AG04449 (cell line): Measurements from ENCODE around the gene RSF1.

ENCODE experiments used
- CTCF ChIA-PET: fragments of 350-600 bp; formaldehyde crosslinking; extraction: SDS; loops from one replicate; lab custom pipeline; 2021; ENCODE audit warnings: antibody characterized with exemption; lab: Yijun Ruan, JAX
- POLR2A ChIA-PET: fragments of 400-600, 350-600 bp; formaldehyde crosslinking; extraction: SDS; loops from one replicate; lab custom pipeline; 2020; ENCODE audit warnings: antibody characterized with exemption, inconsistent platforms; lab: Yijun Ruan, JAX
- DNase-seq: peaks from one replicate; pipeline ENCODE4 v3.0.0-alpha.2; 2010; ENCODE audit warnings: low read depth, low spot score
- H3K4me3 ChIP-seq: 2 replicates; pipeline ENCODE4 v1.5.1; 2011; ENCODE audit warnings: low read depth, mild to moderate bottlenecking, control low read depth, low read length
- CTCF ChIP-seq: IDR thresholded peaks from one replicate; pipeline ENCODE4 v1.5.1; 2011; ENCODE audit warnings: mild to moderate bottlenecking, moderate library complexity, low read length, control low read depth, inconsistent platforms; ENCODE audit not compliant: insufficient read depth; ENCODE audit errors: missing control alignments

Gene RSF1

GRCh38 chr11:77791301-77791700 is 29.2 kb downstream of the RSF1 start:
- ChIA-PET POLR2A (no interaction called here), CTCF (no interaction called here)
- no peak overlapping the region for H3K4me3 ChIP-seq
- no peak for DNase-seq
- TF ChIP-seq CTCF = no peak

- CTCF ChIA-PET = no interaction called here
These were observed 30.6 kb downstream of the RSF1 start for GRCh38 chr11:77789731-77790476.

GRCh38 chr11:77789061-77789730 is 31.3 kb downstream of the RSF1 start:
- no peak for DNase-seq
- POLR2A ChIA-PET = no interaction called here
- TF ChIP-seq CTCF = no peak
- CTCF ChIA-PET = interaction anchor here (0.8 kb wide), 1 partner anchor 257 kb away, joined by 3 read pairs; no protein-coding TSS in a partner anchor
- no peak overlapping the region for H3K4me3 ChIP-seq

More at GRCh38 chr11:77789731-77790476, 30.6 kb downstream of the RSF1 start:
- H3K4me3 ChIP-seq = no peak overlapping the region
- no peak for DNase-seq
- POLR2A ChIA-PET = no interaction called here
- no peak for TF ChIP-seq CTCF

GRCh38 chr11:77784572-77784971 is 36.0 kb downstream of the RSF1 start:
- DNase-seq = no peak
- H3K4me3 ChIP-seq = no peak overlapping the region
- ChIA-PET POLR2A (no interaction called here), CTCF (no interaction called here)
- TF ChIP-seq CTCF = no peak

GRCh38 chr11:77783025-77783424 is 37.5 kb downstream of the RSF1 start:
- POLR2A ChIA-PET = no interaction called here
- H3K4me3 ChIP-seq = no peak overlapping the region
- no peak for TF ChIP-seq CTCF
- CTCF ChIA-PET = interaction anchor here (1.0 kb wide), 2 partner anchors 13 to 263 kb away, joined by 3 read pairs; no protein-coding TSS in a partner anchor
- no peak for DNase-seq

GRCh38 chr11:77779935-77780334 is 40.6 kb downstream of the RSF1 start:
- CTCF ChIA-PET = interaction anchor here (1.0 to 2.1 kb wide), 3 partner anchors 215 to 266 kb away, joined by 4 to 8 read pairs (median 4); no protein-coding TSS in a partner anchor
- no peak for DNase-seq
- POLR2A ChIA-PET = no interaction called here

More at GRCh38 chr11:77779935-77780334, 40.6 kb downstream of the RSF1 start:
- TF ChIP-seq CTCF = no peak
- no peak overlapping the region for H3K4me3 ChIP-seq
